GM12864 (cell line): ENCODE measurements around the gene WASF3.

ENCODE experiments used
- DNase-seq: peaks from one replicate; pipeline ENCODE4 v3.0.0-alpha.2; 2011; ENCODE audit warnings: low read depth
- H3K4me3 ChIP-seq: 2 replicates; pipeline ENCODE4 v1.5.1; 2011; ENCODE audit warnings: mild to moderate bottlenecking, low read depth, low read length, control low read depth
- TF ChIP-seq, protein P1 (sequence below): IDR thresholded peaks from 2 replicates; pipeline ENCODE4 v1.5.1; 2011; ENCODE audit warnings: low read depth, mild to moderate bottlenecking, moderate library complexity, low read length, control low read depth, inconsistent platforms; ENCODE audit errors: missing control alignments

WASF3 gene

GRCh38 chr13:26678330-26678729, 120.8 kb downstream of the WASF3 start:
- H3K4me3 ChIP-seq, result no peak overlapping the region
- no peak for DNase-seq
- TF ChIP-seq, protein P1, sequence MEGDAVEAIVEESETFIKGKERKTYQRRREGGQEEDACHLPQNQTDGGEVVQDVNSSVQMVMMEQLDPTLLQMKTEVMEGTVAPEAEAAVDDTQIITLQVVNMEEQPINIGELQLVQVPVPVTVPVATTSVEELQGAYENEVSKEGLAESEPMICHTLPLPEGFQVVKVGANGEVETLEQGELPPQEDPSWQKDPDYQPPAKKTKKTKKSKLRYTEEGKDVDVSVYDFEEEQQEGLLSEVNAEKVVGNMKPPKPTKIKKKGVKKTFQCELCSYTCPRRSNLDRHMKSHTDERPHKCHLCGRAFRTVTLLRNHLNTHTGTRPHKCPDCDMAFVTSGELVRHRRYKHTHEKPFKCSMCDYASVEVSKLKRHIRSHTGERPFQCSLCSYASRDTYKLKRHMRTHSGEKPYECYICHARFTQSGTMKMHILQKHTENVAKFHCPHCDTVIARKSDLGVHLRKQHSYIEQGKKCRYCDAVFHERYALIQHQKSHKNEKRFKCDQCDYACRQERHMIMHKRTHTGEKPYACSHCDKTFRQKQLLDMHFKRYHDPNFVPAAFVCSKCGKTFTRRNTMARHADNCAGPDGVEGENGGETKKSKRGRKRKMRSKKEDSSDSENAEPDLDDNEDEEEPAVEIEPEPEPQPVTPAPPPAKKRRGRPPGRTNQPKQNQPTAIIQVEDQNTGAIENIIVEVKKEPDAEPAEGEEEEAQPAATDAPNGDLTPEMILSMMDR, result no peak

DNA sequence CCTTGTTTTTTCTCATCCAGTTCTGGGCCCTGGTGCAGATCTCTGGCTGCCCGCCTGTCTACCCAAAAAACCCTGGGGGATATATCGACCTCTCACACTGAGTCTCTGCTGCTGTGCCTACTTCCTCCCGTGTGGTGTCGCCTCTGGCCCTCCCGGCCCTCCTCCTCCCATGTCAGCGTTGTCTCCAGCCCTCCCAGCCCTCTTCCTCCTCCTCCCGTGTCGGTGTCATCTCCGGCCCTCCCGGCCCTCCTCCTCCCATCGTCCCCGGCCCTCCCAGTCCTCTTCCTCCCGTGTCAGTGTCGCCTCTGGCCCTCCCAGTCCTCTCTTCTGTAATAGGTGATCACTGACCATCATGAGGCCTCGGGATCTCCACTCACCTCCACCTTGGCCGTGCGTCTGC, 121.3 kb downstream of the WASF3 start:
- no peak overlapping the region for H3K4me3 ChIP-seq
- TF ChIP-seq, protein P1, result no peak
- DNase-seq, result no peak

GRCh38 chr13:26679411-26680122, 122.1 kb downstream of the WASF3 start:
- DNase-seq, result no peak
- H3K4me3 ChIP-seq, result no peak overlapping the region
- TF ChIP-seq, protein P1, result no peak

DNA sequence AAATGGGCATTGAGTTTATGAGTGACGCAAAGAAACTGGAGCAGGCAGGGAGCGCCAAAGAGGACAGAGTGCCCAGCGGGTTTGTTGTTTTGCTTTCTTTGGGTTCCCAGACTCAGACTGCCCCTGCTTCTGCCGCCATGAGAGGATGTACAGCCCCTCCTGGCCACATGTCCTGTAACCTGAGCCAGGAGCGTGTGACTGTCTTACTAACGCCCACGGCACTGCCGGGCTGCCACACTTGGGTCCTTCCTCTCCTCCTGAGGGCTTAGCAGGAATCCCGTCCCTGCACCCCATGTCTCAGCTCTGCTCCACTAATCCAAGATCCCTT, 122.6 kb downstream of the WASF3 start:
- TF ChIP-seq, protein P1, result no peak
- no peak overlapping the region for H3K4me3 ChIP-seq
- no peak for DNase-seq

DNA sequence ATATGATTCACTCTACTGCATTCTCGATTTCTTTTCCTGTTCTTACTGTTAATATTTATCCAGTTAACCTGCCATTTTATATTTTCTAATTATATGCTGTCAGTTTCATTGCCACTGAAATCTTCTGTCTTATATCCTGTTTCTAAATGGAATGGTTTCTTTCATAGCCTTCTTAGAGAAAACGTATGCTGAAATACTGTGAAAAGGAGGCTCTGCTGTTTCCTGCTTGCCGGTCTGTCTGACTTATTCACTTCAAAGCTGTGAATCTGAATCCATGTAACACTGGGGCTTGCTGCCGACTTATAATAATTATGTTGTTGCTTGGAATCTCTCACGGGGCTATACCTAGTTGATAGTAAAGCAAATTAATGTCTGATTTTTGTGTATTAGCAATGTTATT, 123.1 kb downstream of the WASF3 start:
- H3K4me3 ChIP-seq, result no peak overlapping the region
- TF ChIP-seq, protein P1, result no peak
- no peak for DNase-seq

DNA sequence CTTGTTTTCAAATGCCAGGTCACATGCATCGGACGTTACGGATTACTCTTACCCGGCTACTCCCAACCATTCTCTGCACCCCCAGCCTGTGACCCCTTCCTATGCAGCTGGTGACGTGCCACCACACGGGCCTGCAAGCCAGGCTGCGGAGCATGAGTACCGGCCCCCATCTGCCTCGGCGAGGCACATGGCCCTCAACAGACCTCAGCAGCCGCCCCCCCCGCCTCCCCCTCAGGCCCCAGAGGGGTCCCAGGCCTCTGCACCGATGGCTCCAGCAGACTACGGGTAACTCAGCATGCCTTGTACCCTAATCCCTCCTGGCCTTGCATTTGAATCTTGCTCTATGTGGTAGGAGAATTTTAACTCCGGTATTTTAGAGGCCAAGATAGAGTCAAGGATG, 123.6 kb downstream of the WASF3 start:
- TF ChIP-seq, protein P1, result no peak
- no peak for DNase-seq
- no peak overlapping the region for H3K4me3 ChIP-seq

DNA sequence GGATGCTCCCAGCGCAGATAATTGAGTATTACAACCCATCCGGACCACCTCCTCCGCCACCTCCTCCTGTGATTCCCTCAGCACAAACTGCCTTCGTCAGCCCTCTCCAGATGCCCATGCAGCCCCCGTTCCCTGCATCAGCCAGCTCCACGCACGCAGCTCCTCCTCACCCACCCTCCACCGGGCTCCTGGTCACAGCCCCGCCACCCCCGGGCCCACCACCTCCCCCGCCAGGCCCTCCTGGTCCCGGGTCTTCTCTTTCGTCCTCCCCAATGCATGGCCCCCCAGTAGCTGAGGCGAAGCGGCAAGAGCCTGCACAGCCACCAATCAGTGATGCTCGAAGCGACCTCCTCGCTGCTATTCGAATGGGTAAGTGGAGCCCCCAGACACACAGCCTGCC, 125.1 kb downstream of the WASF3 start:
- DNase-seq, result no peak
- H3K4me3 ChIP-seq, result no peak overlapping the region
- TF ChIP-seq, protein P1, result no peak
